ENCODE measurements around the gene KMO.

DNA sequence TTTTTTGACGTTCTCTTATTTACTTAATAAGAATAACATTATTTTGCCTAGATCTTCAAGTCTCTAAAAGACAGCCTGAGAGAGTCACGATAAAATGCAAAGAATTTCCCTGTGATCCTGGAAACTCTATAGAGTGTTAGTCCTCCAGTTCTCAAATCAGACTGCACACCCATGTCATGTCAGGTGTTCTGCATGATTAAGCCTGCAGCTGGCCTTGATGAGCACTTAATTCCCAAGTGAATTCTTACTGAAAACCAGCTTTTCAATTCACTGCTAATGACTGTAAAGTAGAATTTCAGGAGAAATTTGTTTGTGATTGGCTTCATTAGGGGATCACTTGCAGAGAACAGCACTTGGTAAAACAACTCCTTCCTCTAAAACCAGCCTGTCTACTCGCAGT, 66.1 kb downstream of the KMO start:
- TF ChIP-seq, protein P1, sequence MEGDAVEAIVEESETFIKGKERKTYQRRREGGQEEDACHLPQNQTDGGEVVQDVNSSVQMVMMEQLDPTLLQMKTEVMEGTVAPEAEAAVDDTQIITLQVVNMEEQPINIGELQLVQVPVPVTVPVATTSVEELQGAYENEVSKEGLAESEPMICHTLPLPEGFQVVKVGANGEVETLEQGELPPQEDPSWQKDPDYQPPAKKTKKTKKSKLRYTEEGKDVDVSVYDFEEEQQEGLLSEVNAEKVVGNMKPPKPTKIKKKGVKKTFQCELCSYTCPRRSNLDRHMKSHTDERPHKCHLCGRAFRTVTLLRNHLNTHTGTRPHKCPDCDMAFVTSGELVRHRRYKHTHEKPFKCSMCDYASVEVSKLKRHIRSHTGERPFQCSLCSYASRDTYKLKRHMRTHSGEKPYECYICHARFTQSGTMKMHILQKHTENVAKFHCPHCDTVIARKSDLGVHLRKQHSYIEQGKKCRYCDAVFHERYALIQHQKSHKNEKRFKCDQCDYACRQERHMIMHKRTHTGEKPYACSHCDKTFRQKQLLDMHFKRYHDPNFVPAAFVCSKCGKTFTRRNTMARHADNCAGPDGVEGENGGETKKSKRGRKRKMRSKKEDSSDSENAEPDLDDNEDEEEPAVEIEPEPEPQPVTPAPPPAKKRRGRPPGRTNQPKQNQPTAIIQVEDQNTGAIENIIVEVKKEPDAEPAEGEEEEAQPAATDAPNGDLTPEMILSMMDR (IDR thresholded peaks at IDR 0.05): no peak
- TF ChIP-seq POLR2A (IDR thresholded peaks at IDR 0.05): no peak
